ENCODE results near the gene MEX3A. TPM values are rescaled to one million over a fixed set of nuclear protein-coding genes. Genes with fewer than 3 reads are reported as not detected.
"Not testable (repeated sequence)": the region's sequence is repeated elsewhere in the genome, so short reads cannot be mapped to it uniquely, and the experiment has no call there.

MEX3A gene
- total RNA-seq, 2 donors from 2014 or later: 0.15 to 0.47 TPM

- H3K9me3 ChIP-seq: no peaks in the 10 kb centered on the region
- peaks cover 0 to 79% of the 10 kb centered on the region in 2 donors for H3K4me1 ChIP-seq
- H3K27me3 ChIP-seq: no peaks in the 10 kb centered on the region
- DNase-seq (ENCODE audit: low spot score): no peak
- H3K27ac ChIP-seq: peak overlapping the region; percentile 97 to 100
- peaks cover 30% of the 10 kb centered on the region for H3K36me3 ChIP-seq
- TF ChIP-seq, protein P1, sequence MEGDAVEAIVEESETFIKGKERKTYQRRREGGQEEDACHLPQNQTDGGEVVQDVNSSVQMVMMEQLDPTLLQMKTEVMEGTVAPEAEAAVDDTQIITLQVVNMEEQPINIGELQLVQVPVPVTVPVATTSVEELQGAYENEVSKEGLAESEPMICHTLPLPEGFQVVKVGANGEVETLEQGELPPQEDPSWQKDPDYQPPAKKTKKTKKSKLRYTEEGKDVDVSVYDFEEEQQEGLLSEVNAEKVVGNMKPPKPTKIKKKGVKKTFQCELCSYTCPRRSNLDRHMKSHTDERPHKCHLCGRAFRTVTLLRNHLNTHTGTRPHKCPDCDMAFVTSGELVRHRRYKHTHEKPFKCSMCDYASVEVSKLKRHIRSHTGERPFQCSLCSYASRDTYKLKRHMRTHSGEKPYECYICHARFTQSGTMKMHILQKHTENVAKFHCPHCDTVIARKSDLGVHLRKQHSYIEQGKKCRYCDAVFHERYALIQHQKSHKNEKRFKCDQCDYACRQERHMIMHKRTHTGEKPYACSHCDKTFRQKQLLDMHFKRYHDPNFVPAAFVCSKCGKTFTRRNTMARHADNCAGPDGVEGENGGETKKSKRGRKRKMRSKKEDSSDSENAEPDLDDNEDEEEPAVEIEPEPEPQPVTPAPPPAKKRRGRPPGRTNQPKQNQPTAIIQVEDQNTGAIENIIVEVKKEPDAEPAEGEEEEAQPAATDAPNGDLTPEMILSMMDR (IDR thresholded peaks at IDR 0.05): no peak
- peak overlapping the region in 1 of 2 donors; percentile 32 for H3K4me3 ChIP-seq
These were observed 46.0 kb upstream of the MEX3A start for GRCh38 chr1:156128308-156128653.

DNA sequence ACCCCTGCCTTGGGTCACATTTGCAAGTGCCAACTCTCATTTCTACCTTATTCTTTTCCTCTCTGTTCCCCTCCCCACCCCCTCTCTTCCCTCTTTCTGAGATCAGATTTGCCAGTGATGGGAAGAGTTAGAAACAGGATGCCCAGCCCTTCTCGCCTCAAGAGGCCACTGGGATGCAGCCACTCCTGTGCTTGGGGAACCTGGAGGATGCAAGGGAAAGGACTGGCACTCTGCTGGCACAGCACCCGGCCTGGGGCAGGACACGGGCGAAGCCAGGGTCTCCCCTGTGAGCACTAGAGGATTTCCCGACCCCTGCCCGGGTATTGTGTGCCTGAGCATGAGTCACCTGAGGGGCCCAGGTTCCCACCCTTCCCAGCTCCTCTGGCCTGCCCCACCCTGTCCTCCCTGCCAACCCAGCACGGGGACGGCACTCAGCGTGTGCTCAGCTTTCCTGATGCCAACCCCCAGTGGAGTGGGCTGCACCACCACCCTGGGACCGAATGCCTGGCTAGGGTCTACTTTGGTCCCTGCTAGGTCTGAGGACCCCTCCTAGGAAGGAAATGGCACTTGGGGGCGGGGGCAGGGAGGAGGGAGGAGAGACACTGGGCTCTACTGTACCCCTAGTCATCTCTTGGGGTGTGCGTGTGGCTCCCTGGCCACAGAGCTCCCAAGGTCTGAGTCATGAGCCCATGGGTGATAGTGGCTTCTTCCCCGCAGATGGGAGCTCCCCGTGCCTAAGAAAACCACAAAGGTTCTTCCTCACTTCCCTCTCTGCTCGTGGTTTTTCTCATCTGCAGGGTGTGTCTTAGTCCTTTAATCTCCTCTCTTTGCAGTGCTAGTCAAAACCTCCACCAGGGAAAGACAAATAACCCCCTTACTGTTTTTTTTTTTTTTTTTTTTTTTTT lies 44.6 kb upstream of the MEX3A start:
- peaks cover 0 to 93% of the 10 kb centered on the region in 2 donors for H3K4me1 ChIP-seq
- no peaks in the 10 kb centered on the region for H3K9me3 ChIP-seq
- H3K4me3 ChIP-seq: peak overlapping the region in 1 of 2 donors; percentile 41
- H3K27ac ChIP-seq: peak overlapping the region; percentile 97 to 100
- peaks cover 16% of the 10 kb centered on the region for H3K36me3 ChIP-seq
- TF ChIP-seq, protein P1 (IDR thresholded peaks at IDR 0.05): no peak
- DNase-seq (ENCODE audit: low spot score): peak; percentile 82
- no peaks in the 10 kb centered on the region for H3K27me3 ChIP-seq

GRCh38 chr1:156126043-156126629 lies 43.9 kb upstream of the MEX3A start:
- peaks cover 0 to 100% of the 10 kb centered on the region in 2 donors for H3K4me1 ChIP-seq

DNA sequence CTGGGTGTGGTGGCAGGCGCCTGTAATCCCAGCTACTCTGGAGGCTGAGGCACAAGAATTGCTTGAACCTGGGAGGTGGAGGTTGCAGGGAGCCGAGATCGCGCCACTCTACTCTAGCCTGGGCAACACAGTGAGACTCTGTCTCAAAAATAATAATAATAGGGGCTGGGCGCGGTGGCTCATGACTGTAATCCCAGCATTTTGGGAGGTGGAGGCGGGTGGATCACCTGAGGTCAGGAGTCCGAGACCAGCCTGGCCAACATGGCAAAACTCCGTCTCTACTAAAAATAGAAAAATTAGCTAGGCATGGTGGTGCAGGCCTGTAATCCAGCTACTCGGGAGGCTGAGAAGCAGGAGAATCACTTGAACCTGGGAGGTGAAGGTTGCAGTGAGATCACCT lies 43.3 kb upstream of the MEX3A start:
- peak overlapping the region in 1 of 2 donors; percentile 41 for H3K4me3 ChIP-seq
- H3K27ac ChIP-seq: peak overlapping the region; percentile 97 to 100
- DNase-seq (ENCODE audit: low spot score); H3K9me3 ChIP-seq; H3K27me3 ChIP-seq; H3K36me3 ChIP-seq: not testable (repeated sequence)
- peaks cover 0 to 100% of the 10 kb centered on the region in 2 donors for H3K4me1 ChIP-seq

More at GRCh38 chr1:156126043-156126629, 43.9 kb upstream of the MEX3A start:
- Histone ChIP-seq H3K27me3 (no peaks in the 10 kb centered on the region), H3K4me3 (peak overlapping the region in 1 of 2 donors; percentile 41), H3K27ac (peak overlapping the region; percentile 97 to 100), H3K9me3 (no peaks in the 10 kb centered on the region), H3K36me3 (peaks cover 8% of the 10 kb centered on the region)
- DNase-seq (ENCODE audit: low spot score): peak; percentile 98
- TF ChIP-seq, protein P1 (IDR thresholded peaks at IDR 0.05): peak in 1 of 2 donors; percentile 64

DNA sequence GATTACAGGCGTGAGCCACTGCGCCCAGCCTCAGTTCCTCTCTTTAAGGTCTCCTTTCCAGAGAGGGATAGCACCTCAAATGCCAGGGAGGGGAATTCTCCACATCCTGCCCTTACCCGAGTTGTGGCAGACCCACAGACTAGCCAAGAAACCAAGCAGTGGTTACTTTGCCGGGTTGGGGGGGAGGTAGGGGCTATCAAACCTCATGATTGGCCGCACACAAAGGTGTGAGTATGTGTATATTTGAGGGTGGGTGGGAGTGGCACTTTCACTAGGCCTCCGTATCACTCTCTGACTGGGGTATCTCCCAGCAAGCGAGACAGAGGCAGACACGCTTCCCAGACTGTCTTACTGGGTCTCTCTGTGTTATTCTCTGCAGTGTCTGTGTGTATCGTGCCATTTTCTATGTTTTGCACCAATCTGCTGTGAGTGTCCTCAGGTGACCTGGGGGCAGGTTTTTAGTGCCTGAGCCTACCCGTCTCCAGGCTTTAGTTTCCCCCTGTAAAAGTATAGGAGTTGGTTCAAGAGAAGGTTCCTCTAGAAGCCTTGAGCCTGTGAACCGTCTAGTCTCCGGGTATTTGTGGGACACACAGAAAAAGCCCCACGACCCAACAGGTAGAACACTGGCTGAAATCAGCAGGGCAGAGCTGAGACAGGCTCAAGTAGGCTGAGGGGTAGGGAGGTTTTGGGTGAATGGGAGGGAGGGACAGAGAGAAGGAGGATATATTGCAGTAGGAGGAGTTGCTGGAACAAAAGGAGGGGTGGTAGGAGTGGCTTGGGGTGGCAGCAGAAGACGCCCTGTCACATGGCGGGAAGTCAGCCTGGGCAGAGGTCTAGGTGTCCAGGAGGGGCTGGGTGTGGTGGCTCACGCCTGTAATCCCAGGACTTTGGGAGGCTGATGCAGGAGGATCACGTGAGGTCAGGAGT lies 42.6 kb upstream of the MEX3A start:
- DNase-seq (ENCODE audit: low spot score): no peak
- Histone ChIP-seq H3K4me1 (peaks cover 0 to 100% of the 10 kb centered on the region in 2 donors), H3K9me3 (no peaks in the 10 kb centered on the region), H3K27me3 (no peaks in the 10 kb centered on the region), H3K4me3 (peak overlapping the region in 1 of 2 donors; percentile 41), H3K36me3 (no peaks in the 10 kb centered on the region), H3K27ac (peak overlapping the region; percentile 97 to 100)
- TF ChIP-seq, protein P1 (IDR thresholded peaks at IDR 0.05): no peak

Data from right atrium auricular region (tissue), 2 donors.